Measurements from ENCODE around the gene TGM5.

GRCh38 chr15:43283526-43283925 lies 16.8 kb upstream of the TGM5 start:
- no peak for TF ChIP-seq CTCF (IDR thresholded peaks at IDR 0.05)
- TF ChIP-seq EP300 (IDR thresholded peaks at IDR 0.05) = no peak
